ENCODE results near the gene CCDC74A. TPM values are rescaled to one million over a fixed set of nuclear protein-coding genes. Genes with fewer than 3 reads are reported as not detected.
"Not testable (repeated sequence)": the region's sequence is repeated elsewhere in the genome, so short reads cannot be mapped to it uniquely, and the experiment has no call there.

The CCDC74A gene
- total RNA-seq, 1 donor from 2014 or later, result 33.3 TPM

DNA sequence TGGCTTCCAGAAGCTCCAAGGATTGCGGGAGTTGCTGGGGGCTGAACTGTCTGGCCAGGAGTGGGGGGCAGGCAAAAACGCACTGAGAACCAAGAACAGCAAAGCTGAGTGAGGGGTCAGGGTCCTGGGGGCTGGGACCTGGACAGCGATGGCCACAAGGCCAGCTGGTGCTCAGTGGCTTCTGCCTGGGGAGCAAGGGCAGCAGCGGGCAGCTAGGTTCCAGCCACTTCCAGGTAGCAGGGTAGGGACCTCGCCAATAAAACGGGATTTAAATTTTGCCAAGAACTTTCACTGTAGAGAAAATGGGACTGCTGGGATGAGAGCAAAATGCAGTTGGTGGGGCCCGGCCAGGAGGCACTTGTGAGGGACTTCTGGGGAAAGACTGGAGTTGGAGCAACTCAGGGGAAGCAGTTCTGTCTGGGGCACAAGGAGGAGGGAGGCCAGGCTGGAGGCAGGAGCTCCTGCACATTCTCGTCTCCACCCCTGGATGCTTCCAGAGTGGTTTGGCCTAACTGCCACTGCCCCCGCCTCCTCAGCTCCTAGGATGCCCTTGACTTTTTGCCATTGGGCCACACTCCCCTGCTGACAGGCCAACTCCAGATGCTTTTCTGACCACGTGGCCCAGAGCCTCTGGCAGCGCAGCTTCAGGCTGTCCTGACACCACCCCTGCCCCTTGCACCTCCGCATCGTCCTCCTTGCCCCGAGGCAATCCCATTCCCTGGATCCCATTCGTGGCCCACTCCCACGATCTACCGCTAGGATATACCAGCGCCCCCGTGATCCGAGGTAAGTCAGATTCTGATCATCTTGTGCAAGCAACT, 5.5 kb upstream of the CCDC74A start:
- TF ChIP-seq, protein P1, sequence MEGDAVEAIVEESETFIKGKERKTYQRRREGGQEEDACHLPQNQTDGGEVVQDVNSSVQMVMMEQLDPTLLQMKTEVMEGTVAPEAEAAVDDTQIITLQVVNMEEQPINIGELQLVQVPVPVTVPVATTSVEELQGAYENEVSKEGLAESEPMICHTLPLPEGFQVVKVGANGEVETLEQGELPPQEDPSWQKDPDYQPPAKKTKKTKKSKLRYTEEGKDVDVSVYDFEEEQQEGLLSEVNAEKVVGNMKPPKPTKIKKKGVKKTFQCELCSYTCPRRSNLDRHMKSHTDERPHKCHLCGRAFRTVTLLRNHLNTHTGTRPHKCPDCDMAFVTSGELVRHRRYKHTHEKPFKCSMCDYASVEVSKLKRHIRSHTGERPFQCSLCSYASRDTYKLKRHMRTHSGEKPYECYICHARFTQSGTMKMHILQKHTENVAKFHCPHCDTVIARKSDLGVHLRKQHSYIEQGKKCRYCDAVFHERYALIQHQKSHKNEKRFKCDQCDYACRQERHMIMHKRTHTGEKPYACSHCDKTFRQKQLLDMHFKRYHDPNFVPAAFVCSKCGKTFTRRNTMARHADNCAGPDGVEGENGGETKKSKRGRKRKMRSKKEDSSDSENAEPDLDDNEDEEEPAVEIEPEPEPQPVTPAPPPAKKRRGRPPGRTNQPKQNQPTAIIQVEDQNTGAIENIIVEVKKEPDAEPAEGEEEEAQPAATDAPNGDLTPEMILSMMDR (IDR thresholded peaks at IDR 0.05; ENCODE audit: insufficient read depth, low read length, poor library complexity, severe bottlenecking), result no peak
- Histone ChIP-seq H3K27me3 (ENCODE audit: control insufficient read depth, insufficient read depth, low read length) (no peaks in the 10 kb centered on the region), H3K36me3 (ENCODE audit: control insufficient read depth, insufficient read depth, low read length) (no peaks in the 10 kb centered on the region), H3K4me3 (ENCODE audit: low read depth, low read length) (no peak overlapping the region)
- DNase-seq (ENCODE audit: low read depth), result no peak

DNA sequence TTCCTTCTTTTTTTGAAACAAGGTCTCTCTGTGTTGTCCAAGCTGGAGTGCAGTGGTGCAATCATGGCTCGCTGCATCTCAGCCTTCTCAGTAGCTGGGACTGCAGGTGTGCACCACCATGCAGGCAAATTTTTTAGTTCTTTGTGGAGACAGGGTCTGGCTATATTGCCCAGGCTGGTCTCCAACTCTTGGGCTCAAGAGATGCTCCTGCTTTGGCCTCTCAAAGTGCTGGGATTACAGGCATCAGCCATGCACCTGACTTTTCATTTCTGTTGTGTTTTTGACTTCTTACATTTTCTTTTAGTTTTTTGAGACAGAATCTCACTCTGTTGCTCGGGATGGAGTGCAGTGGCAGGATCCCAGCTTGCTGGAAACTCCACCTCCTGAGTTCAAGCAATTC, 2.4 kb upstream of the CCDC74A start:
- H3K36me3 ChIP-seq (ENCODE audit: control insufficient read depth, insufficient read depth, low read length); H3K27me3 ChIP-seq (ENCODE audit: control insufficient read depth, insufficient read depth, low read length); H3K4me3 ChIP-seq (ENCODE audit: low read depth, low read length); DNase-seq (ENCODE audit: low read depth): not testable (repeated sequence)

DNA sequence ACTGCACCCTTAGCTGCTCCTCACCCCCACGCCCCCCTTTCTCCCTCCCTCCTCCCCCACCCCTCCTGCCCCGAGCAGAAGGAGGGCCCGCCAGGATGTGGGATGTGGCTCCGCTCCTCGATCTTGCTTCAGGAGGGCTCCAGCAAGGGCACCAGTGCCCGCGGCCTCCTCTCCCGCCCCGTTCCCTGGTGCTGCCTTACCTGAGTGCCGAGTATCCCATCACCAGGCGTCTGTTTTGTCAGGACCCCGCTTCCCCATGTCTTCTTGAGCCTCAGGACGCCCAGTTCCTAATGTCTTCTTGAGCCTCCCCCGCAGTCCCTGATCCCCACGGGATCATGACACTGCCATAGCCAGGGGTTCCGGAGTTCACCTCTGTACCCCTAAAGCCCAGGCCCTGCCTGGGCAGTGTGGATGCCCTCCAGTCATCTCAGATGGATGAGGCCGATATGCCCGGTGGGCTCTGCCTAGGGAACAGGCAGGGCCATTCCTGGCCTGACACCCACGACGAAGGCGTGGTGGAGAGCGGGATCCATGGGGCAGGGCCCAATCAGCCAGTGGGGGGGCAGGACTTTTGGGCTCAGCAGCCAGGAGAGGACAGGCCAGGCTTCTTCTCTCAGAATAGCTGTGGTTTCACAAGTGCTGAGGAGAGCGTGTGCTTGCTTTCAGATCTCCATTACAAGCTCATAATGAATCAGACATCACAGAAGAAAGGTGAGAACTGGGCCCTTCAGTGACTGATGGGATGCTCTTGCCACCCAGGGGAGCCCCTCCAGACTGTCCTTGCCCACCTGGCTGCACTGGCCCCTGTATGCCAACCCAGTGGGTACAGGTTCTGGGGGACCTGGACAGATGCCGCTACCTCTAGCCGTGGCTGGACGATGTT, 1.5 kb downstream of the CCDC74A start:
- not testable (repeated sequence) for H3K36me3 ChIP-seq (ENCODE audit: control insufficient read depth, insufficient read depth, low read length); DNase-seq (ENCODE audit: low read depth); H3K27me3 ChIP-seq (ENCODE audit: control insufficient read depth, insufficient read depth, low read length)
- peak overlapping the region; percentile 38 for H3K4me3 ChIP-seq (ENCODE audit: low read depth, low read length)

DNA sequence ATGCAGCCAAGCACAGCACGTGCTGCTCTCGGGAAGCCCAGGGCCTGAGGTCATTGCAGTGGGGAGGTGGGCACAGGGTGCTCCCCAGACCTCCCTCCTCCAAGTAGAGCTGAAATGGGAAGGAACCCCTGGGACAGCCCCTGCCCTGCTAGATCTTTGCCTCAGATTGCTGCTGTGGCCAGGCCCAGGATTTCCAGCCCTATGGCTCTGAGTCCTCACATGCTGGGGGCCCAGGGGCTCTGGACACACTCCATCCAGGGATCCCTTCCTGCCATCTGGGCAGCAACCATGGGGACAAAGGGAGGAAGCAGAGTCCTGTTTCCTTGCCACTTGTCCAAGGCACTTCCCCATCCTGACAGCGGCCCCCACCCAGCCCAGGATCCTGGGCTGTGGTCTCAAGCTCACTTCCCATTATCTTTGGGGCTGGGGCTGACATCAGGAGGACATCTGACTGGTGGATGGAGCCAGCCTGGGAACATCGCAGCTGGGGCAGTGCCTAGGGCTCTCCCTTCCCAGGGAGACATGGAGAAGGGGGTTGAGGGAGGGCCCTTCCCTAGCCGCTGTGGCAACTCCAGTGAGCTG, 2.3 kb downstream of the CCDC74A start:
- not testable (repeated sequence) for H3K27me3 ChIP-seq (ENCODE audit: control insufficient read depth, insufficient read depth, low read length); DNase-seq (ENCODE audit: low read depth); H3K4me3 ChIP-seq (ENCODE audit: low read depth, low read length); H3K36me3 ChIP-seq (ENCODE audit: control insufficient read depth, insufficient read depth, low read length)

DNA sequence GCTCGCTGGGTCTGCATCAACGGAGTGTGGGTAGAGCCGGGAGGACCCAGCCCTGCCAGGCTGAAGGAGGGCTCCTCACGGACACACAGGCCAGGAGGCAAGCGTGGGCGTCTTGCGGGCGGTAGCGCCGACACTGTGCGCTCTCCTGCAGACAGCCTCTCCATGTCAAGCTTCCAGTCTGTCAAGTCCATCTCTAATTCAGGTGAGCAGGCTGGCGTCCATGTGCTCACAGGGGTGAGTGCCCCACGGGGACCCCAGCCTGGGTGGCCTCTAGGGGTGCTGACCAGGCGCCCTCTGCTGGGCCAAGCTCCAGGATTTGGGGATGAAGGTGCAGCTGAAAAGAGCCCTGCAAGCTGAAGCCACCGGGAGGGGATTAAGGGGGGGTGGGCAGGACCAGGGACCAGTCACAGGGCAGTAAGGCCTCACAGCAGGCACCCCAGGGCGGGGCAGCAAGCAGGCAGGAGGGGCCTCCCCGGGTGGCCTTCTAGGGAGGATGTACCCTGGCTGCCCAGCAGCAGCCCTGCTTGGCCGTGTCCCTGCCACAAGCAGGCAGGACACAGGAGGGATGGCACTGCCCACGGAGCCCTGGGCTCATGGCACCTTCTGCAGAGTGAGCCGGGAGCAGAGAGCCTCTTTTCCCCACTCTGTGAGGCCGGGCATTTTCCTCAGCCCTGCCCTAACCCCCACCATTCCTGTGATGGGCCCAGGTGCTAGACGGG, 3.1 kb downstream of the CCDC74A start:
- not testable (repeated sequence) for DNase-seq (ENCODE audit: low read depth); H3K4me3 ChIP-seq (ENCODE audit: low read depth, low read length); H3K27me3 ChIP-seq (ENCODE audit: control insufficient read depth, insufficient read depth, low read length); H3K36me3 ChIP-seq (ENCODE audit: control insufficient read depth, insufficient read depth, low read length)

- DNase-seq (ENCODE audit: low read depth); H3K36me3 ChIP-seq (ENCODE audit: control insufficient read depth, insufficient read depth, low read length); H3K4me3 ChIP-seq (ENCODE audit: low read depth, low read length); H3K27me3 ChIP-seq (ENCODE audit: control insufficient read depth, insufficient read depth, low read length): not testable (repeated sequence)
Observed at GRCh38 chr2:131531547-131532185, 4.0 kb downstream of the CCDC74A start.

DNA sequence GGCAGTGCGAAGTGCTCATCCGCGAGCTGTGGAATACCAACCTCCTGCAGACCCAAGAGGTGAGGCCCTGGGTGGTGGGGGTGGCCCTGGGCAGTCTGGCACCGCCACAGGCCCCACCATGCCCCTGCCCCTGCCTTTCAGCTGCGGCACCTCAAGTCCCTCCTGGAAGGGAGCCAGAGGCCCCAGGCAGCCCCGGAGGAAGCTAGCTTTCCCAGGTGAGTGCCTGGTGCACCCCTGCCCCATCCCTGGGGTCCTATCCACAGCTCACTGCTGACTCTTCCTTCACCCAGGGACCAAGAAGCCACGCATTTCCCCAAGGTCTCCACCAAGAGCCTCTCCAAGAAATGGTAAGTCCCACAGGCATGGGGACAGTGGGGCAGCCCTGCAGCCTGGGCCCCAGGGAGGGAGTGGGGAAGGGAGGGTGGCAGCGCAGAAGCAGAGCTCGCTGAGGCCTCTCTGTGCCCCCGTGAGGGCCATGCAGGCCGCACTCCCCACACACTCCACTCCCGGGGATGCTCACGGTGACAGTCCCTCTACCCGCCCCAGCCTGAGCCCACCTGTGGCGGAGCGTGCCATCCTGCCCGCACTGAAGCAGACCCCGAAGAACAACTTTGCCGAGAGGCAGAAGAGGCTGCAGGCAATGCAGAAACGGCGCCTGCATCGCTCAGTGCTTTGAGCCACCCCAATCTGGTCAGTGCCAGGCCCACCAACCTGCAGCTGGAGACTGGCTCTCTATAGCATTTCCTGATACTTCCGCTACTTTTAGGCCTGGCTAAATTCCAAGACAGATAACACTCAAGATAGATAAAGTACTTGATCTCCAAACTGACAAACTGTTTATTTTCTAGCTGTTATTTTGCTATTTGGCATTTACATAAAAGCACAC, 5.3 kb downstream of the CCDC74A start:
- H3K4me3 ChIP-seq (ENCODE audit: low read depth, low read length); H3K36me3 ChIP-seq (ENCODE audit: control insufficient read depth, insufficient read depth, low read length); DNase-seq (ENCODE audit: low read depth); H3K27me3 ChIP-seq (ENCODE audit: control insufficient read depth, insufficient read depth, low read length): not testable (repeated sequence)

GRCh38 chr2:131533609-131534316, 6.1 kb downstream of the CCDC74A start:
- not testable (repeated sequence) for DNase-seq (ENCODE audit: low read depth); H3K4me3 ChIP-seq (ENCODE audit: low read depth, low read length); H3K27me3 ChIP-seq (ENCODE audit: control insufficient read depth, insufficient read depth, low read length); H3K36me3 ChIP-seq (ENCODE audit: control insufficient read depth, insufficient read depth, low read length)

DNA sequence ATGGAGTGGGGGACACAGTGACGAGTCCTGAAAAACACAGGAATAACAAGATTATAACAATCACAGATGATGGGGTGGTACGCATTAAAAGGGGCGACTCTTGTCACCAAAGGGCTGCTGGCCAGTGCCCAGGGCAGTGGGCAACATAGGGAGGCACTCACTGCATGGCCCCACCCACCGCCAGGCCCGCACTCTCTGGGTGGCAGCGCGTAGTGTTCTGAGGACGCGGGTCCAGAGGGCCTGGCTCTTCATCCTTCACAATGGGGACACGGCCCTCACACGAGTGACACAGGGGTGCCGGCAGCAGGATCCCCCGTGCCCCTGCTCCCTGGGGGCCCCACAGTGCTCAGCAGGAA, 6.6 kb downstream of the CCDC74A start:
- not testable (repeated sequence) for H3K36me3 ChIP-seq (ENCODE audit: control insufficient read depth, insufficient read depth, low read length); H3K27me3 ChIP-seq (ENCODE audit: control insufficient read depth, insufficient read depth, low read length); DNase-seq (ENCODE audit: low read depth); H3K4me3 ChIP-seq (ENCODE audit: low read depth, low read length)

- not testable (repeated sequence) for H3K27me3 ChIP-seq (ENCODE audit: control insufficient read depth, insufficient read depth, low read length); DNase-seq (ENCODE audit: low read depth); H3K4me3 ChIP-seq (ENCODE audit: low read depth, low read length); H3K36me3 ChIP-seq (ENCODE audit: control insufficient read depth, insufficient read depth, low read length)
Observed at GRCh38 chr2:131534965-131535364, 7.3 kb downstream of the CCDC74A start.
